ENCODE measurements around the gene KCNIP4. TPM values are rescaled to one million over a fixed set of nuclear protein-coding genes. Genes with fewer than 3 reads are reported as not detected.

Gene KCNIP4
- total RNA-seq, 4 donors from 2014 or later = 2.5 TPM; not detected in 2

GRCh38 chr4:21569638-21570037 lies 378.9 kb downstream of the KCNIP4 start:
- intact Hi-C loops (cut with DNase I; ENCODE audit: low total_unique reads) = no loop called here
- Histone ChIP-seq H3K36me3 (no peaks in the 10 kb centered on the region), H3K4me1 (no peaks in the 10 kb centered on the region), H3K9me3 (no peaks in the 10 kb centered on the region), H3K27ac (no peak overlapping the region), H3K27me3 (no peaks in the 10 kb centered on the region), H3K4me3 (no peak overlapping the region)
- no peak for DNase-seq
- in situ Hi-C loops (cut with MboI; ENCODE audit: low pct_ligation_motif_present in 1 of 4, low pct_unique_long_range_greater_than_20kb in 1 of 4, low sequenced_read_pairs in 3 of 4) = no loop called here
- 40 to 49% methylated on average over 2 of the region's 2 CpGs for WGBS, 2 donors (ENCODE audit: low coverage in 1 of 2)
- TF ChIP-seq CTCF (IDR thresholded peaks at IDR 0.05) = no peak
- no peak for TF ChIP-seq EP300 (IDR thresholded peaks at IDR 0.05; ENCODE audit: low read depth)
- no peak for TF ChIP-seq POLR2AphosphoS5 (IDR thresholded peaks at IDR 0.05)
- no peak for TF ChIP-seq POLR2A (IDR thresholded peaks at IDR 0.05)

- H3K27ac ChIP-seq = no peak overlapping the region
- no peaks in the 10 kb centered on the region for H3K9me3 ChIP-seq
- no peaks in the 10 kb centered on the region for H3K27me3 ChIP-seq
- no peak for TF ChIP-seq EP300 (IDR thresholded peaks at IDR 0.05; ENCODE audit: low read depth)
- WGBS, 2 donors (ENCODE audit: low coverage in 1 of 2) = 60 to 68% methylated on average over 2 to 3 of the region's 3 CpGs
- H3K4me3 ChIP-seq = no peak overlapping the region
- intact Hi-C loops (cut with DNase I; ENCODE audit: low total_unique reads) (no loop called here), in situ Hi-C loops (cut with MboI; ENCODE audit: low pct_ligation_motif_present in 1 of 4, low pct_unique_long_range_greater_than_20kb in 1 of 4, low sequenced_read_pairs in 3 of 4) (no loop called here)
- no peaks in the 10 kb centered on the region for H3K4me1 ChIP-seq
- no peaks in the 10 kb centered on the region for H3K36me3 ChIP-seq
- no peak for DNase-seq
Observed at GRCh38 chr4:21555083-21555482, 393.5 kb downstream of the KCNIP4 start.

GRCh38 chr4:21554500-21554899 lies 394.1 kb downstream of the KCNIP4 start:
- Histone ChIP-seq H3K36me3 (no peaks in the 10 kb centered on the region), H3K4me1 (no peaks in the 10 kb centered on the region), H3K27me3 (no peaks in the 10 kb centered on the region), H3K27ac (no peak overlapping the region), H3K9me3 (no peaks in the 10 kb centered on the region), H3K4me3 (no peak overlapping the region)
- in situ Hi-C loops (cut with MboI; ENCODE audit: low pct_ligation_motif_present in 1 of 4, low pct_unique_long_range_greater_than_20kb in 1 of 4, low sequenced_read_pairs in 3 of 4) (no loop called here), intact Hi-C loops (cut with DNase I; ENCODE audit: low total_unique reads) (no loop called here)
- WGBS, 2 donors (ENCODE audit: low coverage in 1 of 2) = 35 to 40% methylated on average over 2 to 3 of the region's 3 CpGs
- TF ChIP-seq POLR2AphosphoS5 (IDR thresholded peaks at IDR 0.05) (no peak), CTCF (IDR thresholded peaks at IDR 0.05) (no peak), POLR2A (IDR thresholded peaks at IDR 0.05) (no peak), EP300 (IDR thresholded peaks at IDR 0.05; ENCODE audit: low read depth) (no peak)
- no peak for DNase-seq

GRCh38 chr4:21554066-21554465 lies 394.5 kb downstream of the KCNIP4 start:
- Histone ChIP-seq H3K36me3 (no peaks in the 10 kb centered on the region), H3K27me3 (no peaks in the 10 kb centered on the region), H3K9me3 (no peaks in the 10 kb centered on the region), H3K4me3 (no peak overlapping the region), H3K4me1 (no peaks in the 10 kb centered on the region), H3K27ac (no peak overlapping the region)
- in situ Hi-C loops (cut with MboI; ENCODE audit: low pct_ligation_motif_present in 1 of 4, low pct_unique_long_range_greater_than_20kb in 1 of 4, low sequenced_read_pairs in 3 of 4) (no loop called here), intact Hi-C loops (cut with DNase I; ENCODE audit: low total_unique reads) (no loop called here)
- WGBS, 2 donors (ENCODE audit: low coverage in 1 of 2) = 43 to 48% methylated on average over 1 of the region's 1 CpG
- DNase-seq = no peak
- TF ChIP-seq EP300 (IDR thresholded peaks at IDR 0.05; ENCODE audit: low read depth) = no peak
- no peak for TF ChIP-seq POLR2AphosphoS5 (IDR thresholded peaks at IDR 0.05)
- TF ChIP-seq CTCF (IDR thresholded peaks at IDR 0.05) = no peak
- TF ChIP-seq POLR2A (IDR thresholded peaks at IDR 0.05) = no peak

GRCh38 chr4:21552455-21552854 lies 396.1 kb downstream of the KCNIP4 start:
- H3K27me3 ChIP-seq = no peaks in the 10 kb centered on the region
- no peak for DNase-seq
- H3K9me3 ChIP-seq = no peaks in the 10 kb centered on the region
- no peak for TF ChIP-seq CTCF (IDR thresholded peaks at IDR 0.05)
- TF ChIP-seq POLR2A (IDR thresholded peaks at IDR 0.05) = no peak
- no peak for TF ChIP-seq EP300 (IDR thresholded peaks at IDR 0.05; ENCODE audit: low read depth)
- no peak for TF ChIP-seq POLR2AphosphoS5 (IDR thresholded peaks at IDR 0.05)
- no peak overlapping the region for H3K4me3 ChIP-seq
- in situ Hi-C loops (cut with MboI; ENCODE audit: low pct_ligation_motif_present in 1 of 4, low pct_unique_long_range_greater_than_20kb in 1 of 4, low sequenced_read_pairs in 3 of 4) (no loop called here), intact Hi-C loops (cut with DNase I; ENCODE audit: low total_unique reads) (no loop called here)
- WGBS, 2 donors (ENCODE audit: low coverage in 1 of 2) = 32 to 58% methylated on average over 1 of the region's 1 CpG
- H3K36me3 ChIP-seq = no peaks in the 10 kb centered on the region
- H3K27ac ChIP-seq = no peak overlapping the region
- H3K4me1 ChIP-seq = no peaks in the 10 kb centered on the region

Measured in transverse colon (tissue), 4 donors.